ENCODE results near the gene CAPZB.

GRCh38 chr1:19514391-19514831, 29.1 kb upstream of the CAPZB start:
- TF ChIP-seq CTCF (IDR thresholded peaks at IDR 0.05), result no peak
- no peak for TF ChIP-seq POLR2A (IDR thresholded peaks at IDR 0.05)

Data from adrenal gland (tissue), 5 donors.